Measurements from ENCODE around the gene DDX28.

Gene DDX28, protein sequence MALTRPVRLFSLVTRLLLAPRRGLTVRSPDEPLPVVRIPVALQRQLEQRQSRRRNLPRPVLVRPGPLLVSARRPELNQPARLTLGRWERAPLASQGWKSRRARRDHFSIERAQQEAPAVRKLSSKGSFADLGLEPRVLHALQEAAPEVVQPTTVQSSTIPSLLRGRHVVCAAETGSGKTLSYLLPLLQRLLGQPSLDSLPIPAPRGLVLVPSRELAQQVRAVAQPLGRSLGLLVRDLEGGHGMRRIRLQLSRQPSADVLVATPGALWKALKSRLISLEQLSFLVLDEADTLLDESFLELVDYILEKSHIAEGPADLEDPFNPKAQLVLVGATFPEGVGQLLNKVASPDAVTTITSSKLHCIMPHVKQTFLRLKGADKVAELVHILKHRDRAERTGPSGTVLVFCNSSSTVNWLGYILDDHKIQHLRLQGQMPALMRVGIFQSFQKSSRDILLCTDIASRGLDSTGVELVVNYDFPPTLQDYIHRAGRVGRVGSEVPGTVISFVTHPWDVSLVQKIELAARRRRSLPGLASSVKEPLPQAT

DNA sequence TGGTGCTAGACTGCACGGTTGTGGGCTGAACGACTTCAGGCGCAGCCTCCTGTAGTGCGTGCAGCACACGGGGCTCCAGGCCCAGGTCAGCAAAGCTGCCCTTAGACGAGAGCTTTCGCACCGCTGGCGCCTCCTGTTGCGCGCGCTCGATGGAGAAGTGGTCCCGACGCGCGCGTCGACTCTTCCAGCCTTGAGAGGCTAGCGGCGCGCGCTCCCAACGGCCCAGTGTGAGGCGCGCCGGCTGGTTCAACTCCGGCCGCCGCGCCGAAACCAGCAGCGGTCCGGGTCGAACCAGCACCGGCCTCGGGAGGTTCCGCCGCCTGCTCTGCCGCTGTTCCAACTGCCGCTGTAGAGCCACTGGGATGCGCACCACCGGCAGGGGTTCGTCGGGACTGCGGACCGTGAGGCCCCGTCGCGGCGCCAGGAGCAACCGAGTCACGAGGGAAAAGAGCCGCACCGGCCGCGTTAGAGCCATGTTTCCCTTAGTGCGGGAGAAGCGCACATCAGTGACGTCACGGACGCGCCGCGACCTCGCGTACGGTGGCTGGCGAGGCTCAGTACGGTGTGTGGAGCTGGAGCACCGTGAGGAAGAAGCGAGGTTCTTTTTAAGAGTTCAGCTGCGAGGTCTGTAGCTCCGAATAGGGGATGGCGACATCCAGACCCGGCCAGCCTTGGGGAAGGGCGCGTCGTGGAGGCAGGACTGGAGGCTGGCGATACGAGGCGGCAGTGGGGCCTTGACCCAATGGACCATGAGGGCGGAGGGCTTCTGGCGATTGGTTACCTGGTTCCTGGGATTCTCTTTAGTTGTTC lies at the start of gene DDX28, which contains the start of gene DUS2:
Gene DDX28, minus strand, starts transcription at position 505 of the 810 bp plus-strand sequence. Its CDS starts 30 bp downstream, at position 475.
Gene DUS2, plus strand, starts transcription at position 557 of the 810 bp plus-strand sequence. CDS start 14,740 bp downstream, outside the sequence.
- peak; percentile 42 for DNase-seq

DNA sequence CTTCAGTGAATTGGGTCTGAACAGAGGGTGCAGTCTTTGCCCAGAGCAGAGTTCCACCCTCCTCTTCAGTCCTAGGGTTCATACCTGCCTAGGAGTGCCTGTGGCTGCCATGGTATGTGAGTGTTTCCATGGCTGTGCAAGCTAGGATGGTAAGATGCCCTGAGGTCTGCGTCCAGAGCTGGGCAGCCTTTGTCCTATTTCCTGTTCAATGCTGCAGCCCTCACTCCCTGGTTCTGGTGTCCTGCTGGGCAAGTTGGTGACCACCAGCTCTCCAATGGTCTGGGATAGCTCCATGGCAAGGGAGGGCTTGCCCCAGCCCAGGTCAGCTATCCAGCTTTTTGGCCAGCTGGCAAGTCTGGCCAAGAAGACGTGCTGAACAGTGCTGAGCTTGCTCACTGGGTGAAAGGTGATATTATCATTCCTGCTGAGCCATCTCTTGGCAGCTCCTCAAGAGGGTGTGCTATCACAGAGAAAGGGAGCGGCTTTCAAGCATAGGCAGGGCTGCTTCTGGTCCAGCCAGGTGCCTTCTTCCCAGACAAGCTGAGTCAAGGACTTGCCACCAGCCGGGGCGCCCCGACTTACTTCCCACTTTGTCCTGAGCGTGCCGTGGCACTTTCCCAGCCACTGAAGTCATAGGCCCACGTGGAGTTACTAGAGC lies 49.1 kb upstream of the DDX28 start:
- DNase-seq = no peak

DNA sequence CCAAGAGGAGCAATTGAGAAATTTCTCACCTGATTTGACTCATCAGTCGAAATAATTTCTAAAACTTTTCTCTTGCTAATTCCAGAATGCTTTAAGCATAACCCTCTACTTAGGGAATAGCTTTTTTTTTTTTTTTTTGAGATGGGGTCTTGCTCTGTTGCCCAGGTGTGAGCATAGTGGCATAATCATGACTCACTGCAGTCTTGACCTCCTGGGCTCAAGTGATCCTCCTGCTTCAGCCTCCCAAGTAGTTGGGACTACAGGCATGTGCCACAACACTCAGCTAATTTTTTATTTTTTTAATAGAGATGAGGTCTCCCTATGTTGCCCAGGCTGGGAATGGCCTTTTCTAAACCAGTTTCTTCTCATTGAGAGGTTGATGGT lies 48.5 kb upstream of the DDX28 start:
- DNase-seq = no peak

DNA sequence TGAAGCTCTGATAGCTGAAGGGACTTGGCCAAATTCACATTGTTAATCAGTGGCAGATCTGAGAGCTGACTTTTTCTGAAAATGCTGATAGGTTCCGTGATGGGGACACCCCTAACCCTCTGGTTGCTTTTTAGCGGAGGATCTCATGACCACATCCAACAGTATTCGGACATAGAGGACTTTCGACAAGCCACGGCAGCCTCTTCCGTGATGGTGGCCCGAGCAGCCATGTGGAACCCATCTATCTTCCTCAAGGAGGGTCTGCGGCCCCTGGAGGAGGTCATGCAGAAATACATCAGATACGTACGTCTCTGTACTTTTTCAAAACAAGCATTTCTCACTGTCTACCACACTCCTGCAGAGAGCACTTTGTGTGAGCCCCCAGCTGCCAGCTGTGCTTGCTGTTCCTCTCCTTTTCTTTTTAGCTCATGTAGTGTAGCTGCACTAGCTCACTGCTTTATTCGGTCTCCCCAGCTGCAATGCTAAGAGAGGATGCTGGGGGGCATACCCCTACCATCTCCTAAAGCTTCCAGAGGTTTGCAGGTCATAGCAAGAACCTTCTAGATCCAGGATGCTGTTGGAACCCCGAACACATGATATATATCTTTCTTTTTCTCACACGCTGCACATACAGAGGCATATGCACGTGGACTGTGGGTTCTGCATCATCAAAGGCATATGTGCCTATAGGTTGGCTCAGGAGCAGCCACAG lies 47.9 kb upstream of the DDX28 start:
- no peak for DNase-seq

DNA sequence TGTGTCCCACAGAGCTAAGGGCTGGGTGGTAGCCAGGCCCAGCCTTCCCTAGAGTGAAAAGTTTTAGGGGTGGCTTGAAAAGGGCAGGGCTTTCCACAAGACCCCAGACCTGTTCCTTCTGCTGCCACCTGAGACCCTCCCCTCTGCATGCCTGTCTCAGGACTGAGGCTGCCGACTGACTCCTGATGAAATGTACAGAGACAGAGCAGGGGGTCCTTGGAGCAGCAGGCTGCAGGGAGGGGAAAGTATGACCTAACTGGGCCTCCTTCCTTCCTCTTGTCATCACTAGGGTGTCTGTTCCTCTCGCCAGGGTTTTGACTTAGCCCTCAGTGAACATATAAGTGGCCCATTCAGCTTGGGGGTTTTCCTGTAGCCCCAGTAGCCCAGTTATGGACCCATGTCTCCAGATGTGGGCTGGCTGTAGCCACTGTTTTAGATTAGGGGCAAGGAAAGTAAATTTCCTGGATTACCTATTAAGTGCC lies 47.3 kb upstream of the DDX28 start:
- DNase-seq = no peak

DNA sequence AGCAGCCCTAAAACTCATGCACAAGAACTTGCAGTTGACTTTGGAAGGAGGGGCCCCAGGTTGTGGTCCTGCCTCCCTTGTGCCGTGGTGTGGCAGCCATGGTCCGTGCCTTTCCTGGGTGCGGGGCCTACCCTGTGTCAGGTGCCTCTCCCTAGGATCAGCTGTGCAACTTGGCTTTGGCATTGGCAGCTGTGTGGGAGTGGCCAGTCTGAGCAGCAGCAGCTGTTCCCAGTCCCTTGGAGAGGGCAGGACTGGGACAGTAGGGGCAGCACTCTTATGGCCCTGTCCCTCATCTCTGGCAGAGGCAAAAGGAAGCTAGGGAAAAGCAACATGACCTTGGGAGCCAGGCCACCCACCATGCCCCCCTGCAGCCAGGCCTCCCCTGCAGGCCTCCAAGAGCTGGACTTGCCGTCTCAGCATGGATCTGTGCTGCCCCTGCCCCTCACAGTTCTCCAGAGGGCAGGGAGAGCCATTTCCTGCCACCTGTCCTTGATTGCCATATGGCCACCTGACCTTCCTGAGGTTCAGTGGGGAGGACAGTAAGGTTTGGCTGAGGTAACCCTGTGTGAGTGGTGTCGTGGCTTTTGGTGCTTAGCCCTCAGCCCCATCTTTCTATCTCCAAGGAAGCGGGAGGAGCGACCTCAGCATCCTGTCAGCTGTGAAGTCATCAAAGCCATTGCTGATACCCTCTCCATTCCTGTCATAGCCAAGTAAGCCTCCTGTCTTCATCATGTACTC lies 46.6 kb upstream of the DDX28 start:
- no peak for DNase-seq

DNA sequence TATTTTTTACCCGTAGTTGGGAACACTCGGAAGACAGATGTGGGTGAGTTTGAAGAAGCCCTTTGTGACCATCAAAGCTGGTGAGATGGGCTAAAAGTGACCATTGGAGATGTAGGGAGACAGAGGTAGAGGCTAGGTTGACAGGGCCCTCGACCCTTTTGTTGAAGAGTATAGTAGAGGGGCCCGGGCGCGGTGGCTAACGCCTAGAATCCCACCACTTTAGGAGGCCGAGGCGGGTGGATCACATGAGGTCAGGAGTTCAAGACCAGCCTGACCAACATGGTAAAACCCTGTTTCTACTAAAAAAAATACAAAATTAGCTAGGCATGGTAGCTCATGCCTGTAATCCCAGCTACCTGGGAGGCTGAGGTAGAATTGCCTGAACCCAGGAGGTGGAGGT lies 45.9 kb upstream of the DDX28 start:
- no peak for DNase-seq

DNA sequence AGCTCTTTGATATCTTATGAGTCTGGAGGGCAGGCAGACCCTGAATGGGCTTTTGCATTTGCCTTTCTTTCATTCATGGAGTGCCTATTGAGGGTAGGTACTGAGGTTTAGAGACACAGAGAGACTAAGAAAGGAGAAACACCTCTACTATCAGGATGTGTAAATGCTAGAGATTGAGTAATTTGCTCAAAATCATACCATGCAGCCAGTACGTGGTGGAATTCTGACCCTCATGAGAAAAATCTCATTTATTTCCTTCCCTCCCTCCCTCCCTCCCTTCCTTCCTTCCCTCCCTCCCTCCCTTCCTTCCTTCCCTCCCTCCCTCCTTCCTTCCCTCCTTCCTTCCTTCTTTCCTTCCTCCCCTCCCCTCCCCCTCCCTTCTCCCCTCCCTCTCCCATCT lies 43.7 kb upstream of the DDX28 start:
- no peak for DNase-seq

DNA sequence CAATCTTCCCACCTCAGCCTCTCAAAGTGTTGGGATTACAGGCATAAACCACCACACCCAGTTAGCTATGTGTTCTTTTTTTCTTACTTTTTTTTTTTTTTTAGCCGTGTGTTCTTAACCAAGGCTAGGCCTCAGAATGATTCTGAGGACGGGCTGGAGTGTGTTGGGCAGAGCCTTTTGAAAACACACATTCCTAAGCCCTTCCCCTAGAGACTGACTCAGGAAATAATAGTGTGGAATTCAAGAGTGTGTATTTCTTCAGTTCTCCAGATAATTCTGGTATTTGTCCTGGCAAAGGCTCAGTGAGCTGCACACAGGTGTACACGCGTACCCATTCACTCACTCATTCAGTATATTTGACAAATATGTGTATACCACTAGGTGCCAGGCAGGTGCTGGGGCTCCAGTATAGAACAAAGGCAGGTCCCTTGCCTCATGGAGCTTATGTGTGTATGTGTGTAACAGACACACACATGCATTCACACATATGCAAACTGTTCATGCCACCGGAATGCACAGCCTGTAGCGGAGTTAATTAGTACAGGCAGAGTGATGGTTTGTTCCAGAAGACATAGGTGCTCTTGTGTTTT lies 42.8 kb upstream of the DDX28 start:
- DNase-seq = no peak

DNA sequence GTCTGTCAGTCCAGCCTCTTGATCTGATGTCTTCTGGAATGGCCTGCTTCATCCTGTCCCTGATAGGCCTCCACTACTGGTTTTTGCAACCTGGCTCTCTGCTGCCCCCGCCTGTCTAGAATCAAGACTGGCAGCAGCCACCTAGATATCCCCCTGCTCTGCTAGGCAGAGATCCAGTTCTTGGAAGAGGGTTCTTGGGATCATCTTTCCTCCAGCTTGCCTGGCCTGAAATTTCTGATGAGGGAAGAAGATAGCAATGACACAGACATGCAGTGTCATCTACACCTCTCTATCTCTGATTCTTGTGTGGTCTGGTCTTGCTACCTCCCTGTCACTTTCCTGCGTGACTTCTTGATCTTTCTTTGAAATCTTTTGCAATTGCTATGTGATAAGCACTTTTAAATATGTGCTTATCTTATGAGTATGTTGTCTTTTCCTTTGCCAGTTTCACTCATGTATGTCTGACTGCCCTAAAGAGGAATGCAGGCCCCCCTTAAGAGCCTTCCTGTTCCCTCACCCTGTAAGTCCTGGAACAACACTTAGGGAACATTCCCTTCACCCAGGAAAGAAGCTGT lies 41.8 kb upstream of the DDX28 start:
- DNase-seq = peak; percentile 10

DNA sequence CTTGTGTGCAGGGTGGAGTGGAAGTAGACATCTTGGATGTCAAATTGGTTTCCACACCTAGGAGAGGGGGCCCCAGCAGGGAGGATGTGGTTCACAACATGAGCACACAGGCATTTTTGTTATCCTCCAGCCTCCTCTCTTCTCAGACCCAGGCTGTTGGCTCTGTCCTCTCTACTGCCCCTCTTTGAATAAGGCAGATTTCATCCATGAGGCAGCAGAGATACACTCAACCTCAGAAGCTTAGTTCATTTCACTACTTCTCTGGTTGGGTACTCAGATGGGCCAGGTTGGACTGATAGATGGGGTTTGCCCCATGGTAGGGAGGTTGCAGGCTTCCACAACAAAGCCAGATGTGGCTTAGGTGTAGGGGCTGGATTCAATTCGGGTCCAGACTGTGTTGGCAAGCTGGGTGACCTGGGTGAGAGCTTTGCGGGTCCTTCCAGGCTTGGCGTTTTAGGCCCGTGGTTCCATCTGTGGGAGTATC lies 39.9 kb upstream of the DDX28 start:
- no peak for DNase-seq

DNA sequence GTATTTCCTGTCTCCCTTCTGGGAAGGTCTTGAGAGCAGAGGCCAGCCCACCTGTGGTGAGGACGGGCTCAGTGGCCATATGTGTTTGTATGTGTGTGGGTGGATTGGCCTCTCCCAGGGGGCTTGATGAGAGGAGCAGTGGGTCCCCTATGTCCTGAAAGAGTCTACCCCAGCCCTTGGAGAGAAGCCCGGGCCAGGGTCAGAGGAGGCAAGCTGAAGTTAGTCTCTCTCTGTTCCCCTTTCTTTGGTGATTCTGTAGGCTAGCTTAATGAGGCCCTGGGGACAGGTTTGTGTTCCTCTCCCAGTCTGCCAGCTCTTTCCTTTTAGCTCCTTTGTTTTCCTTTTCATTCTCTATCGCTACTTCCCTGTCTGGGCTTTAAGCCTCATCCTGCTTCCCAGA lies 38.4 kb upstream of the DDX28 start:
- no peak for DNase-seq

DNA sequence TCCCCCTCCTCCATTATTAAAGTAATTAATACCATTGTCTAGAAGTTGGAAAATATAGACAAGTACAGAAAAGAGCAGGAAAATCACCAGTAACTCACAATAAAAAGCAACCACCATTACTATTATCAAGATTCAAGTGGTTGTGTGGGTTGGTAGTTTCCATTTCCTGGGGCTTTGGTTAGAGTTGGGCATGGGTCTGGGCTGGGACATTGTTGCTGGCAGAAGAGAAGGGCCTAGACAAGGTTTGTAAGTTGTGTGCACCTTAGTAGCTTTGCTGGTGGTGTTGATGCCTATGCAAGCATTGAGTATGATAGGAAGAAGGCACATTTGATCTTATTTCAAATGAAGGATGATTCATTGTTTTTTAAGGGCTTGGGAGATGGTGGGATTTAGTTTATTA lies 36.8 kb upstream of the DDX28 start:
- DNase-seq = no peak

DNA sequence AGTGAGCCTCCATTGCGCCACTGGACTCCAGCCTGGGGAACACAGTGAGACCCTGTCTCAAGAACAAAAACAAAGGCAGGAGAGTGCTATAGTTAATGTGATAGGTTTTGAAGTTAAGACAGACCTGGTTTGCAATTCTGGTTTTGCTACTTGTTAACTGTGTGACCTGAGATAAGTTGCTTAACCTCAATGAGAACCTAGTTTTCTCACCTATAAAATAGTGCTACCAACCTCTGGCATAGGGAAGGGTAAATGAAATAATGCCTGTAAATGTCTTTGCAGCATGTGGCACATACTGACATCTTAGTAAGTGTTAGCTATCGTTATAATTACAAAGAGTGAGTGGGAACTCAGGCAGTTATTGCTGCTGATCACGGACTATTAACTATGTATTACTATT lies 32.4 kb upstream of the DDX28 start:
- DNase-seq = no peak

DNA sequence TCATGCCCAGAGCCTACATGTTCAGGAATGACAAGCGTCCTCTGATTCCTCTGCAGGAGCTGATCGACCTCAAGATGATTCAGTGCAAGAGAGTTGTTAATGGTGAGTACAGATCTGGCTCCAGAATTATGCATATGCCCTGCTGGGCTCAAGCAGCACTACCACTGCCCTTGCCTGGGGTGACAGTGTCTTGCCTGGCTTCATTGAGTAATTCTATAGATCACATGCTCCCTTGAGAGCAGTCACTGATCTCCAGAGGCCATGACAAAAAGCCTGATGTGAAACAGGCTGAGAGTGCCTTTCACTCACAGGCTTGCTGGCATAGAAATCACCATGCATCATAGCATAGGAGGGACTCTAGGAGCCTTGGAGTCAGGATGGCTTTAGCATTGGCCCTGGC lies 26.4 kb upstream of the DDX28 start:
- DNase-seq = no peak

DNA sequence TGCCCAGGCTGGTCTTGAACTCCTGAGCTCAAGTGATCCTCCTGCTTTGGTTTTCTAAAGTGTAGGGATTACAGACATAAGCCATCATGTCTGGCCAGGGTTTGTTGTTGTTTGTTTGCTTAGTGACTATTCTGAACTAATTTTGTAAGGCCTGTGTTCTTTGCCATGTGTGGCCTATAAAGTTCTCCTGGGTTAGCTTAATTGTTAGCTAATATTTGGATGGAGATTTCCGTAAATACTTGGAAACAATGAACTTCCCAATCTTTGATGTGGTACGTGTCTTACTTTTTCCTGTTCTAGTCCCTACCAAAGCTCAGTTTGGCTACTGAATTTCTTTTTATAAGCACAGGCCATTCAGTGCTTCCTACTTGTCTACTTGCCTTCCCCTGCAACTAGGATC lies 25.0 kb upstream of the DDX28 start:
- no peak for DNase-seq

DNA sequence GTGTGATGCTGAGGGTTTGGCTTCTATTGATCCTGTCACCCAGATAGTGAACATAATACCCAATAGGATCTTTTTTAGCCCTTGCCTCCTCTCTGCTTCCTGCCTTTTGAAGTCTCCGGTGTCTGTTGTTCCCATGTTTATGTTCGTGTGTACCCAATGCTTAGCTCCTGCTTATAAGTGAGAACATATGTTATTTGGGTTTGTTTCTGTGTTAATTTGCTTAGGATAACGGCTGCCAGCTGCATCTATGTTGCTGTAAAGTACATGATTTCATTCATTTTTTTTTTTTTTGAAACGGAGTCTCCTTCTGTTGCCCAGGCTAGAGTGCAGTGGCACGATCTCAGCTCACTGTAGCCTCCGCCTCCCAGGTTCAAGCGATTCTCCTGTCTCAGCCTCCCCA lies 23.1 kb upstream of the DDX28 start:
- no peak for DNase-seq

DNA sequence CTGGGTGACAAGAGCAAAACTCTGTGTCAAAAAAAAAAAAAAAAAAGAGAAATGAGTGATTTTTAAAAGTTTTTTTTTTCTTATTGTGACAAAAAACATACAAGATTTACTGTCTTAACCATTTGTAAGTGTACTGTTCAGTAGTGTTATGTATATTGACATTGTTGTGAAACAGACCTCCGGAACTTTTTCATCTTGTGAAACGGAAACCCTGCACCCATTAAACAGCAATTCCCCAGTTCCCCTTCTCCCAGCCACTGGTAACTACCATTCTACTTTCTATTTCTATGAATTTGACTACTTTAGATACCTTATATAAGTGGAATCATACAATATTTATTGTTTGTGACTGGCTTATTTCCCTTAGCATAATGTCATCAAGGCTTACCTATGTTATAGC lies 18.8 kb upstream of the DDX28 start:
- DNase-seq = no peak

DNA sequence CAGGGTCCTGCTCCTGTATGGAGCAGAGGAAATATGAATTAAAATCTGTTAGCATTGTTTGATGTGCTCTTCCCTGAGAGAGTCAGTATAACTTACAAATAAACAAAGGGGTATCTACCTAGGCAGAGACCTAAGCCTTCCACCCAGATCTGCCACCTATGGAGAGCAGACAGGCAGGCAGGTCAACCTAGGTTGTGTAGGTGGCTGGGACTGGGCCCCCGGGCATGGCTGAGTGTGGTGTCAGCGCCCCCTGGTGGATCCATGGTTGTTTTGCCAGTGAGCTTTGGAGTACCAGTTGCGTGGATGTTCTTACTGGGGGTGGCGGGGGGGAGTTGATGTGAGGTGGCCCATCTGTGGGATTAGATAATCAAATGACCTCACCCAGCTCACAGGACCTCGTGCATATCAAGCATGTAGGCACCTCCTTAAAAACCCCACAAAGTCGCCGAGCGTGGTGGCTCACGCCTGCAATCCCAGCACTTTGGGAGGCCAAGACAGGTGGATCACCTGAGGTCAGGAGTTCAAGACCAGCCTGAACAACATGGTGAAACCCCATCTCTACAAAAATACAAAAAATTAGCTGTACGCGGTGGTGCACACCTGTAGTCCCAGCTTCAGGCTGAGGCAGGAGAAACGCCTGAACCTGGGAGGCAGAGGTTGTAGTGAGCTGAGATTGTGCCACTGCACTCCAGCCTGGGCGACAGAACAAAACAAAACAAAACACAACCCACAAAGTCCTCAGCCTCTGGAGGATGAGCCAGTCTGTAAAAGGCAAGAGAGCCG lies 17.7 kb upstream of the DDX28 start:
- DNase-seq = peak; percentile 21

Data from DMS79 (cell line).